MG63 (cell line): ENCODE results near the gene KRT26. TPM values are rescaled to one million over a fixed set of nuclear protein-coding genes. Genes with fewer than 3 reads are reported as not detected.
"Not testable (repeated sequence)": the region's sequence is repeated elsewhere in the genome, so short reads cannot be mapped to it uniquely, and the experiment has no call there.

Source experiments
- DNase-seq: peaks from one replicate; pipeline ENCODE4 v3.0.0-alpha.2; 2020
- H3K27me3 ChIP-seq: fragments of 250-450 bp; sonication (Bioruptor Pico); 2 replicates; pipeline ENCODE4 v1.5.1; 2020; ENCODE audit warnings: mild to moderate bottlenecking, moderate library complexity
- H3K36me3 ChIP-seq: fragments of 250-450 bp; sonication (Bioruptor Pico); 2 replicates; pipeline ENCODE4 v1.5.1; 2020; ENCODE audit warnings: mild to moderate bottlenecking, moderate library complexity
- H3K4me3 ChIP-seq: fragments of 250-450 bp; sonication (Bioruptor Pico); 2 replicates; pipeline ENCODE4 v1.5.1; 2020; ENCODE audit warnings: mild to moderate bottlenecking, moderate library complexity
- H3K9me3 ChIP-seq: fragments of 250-450 bp; sonication (Bioruptor Pico); 2 replicates; pipeline ENCODE4 v1.5.1; 2020; ENCODE audit warnings: mild to moderate bottlenecking, moderate library complexity
- total RNA-seq: library from RNA; depleted of rRNA; stranded (reverse); fragments of >200 nt; shearing (Covaris generic); gene quantifications from 2 replicates; pipeline ENCODE4 v1.2.3, GENCODE V29; 2014; ENCODE audit warnings: low replicate concordance

The KRT26 gene
- total RNA-seq, 1 experiment from 2014 or later: not detected

DNA sequence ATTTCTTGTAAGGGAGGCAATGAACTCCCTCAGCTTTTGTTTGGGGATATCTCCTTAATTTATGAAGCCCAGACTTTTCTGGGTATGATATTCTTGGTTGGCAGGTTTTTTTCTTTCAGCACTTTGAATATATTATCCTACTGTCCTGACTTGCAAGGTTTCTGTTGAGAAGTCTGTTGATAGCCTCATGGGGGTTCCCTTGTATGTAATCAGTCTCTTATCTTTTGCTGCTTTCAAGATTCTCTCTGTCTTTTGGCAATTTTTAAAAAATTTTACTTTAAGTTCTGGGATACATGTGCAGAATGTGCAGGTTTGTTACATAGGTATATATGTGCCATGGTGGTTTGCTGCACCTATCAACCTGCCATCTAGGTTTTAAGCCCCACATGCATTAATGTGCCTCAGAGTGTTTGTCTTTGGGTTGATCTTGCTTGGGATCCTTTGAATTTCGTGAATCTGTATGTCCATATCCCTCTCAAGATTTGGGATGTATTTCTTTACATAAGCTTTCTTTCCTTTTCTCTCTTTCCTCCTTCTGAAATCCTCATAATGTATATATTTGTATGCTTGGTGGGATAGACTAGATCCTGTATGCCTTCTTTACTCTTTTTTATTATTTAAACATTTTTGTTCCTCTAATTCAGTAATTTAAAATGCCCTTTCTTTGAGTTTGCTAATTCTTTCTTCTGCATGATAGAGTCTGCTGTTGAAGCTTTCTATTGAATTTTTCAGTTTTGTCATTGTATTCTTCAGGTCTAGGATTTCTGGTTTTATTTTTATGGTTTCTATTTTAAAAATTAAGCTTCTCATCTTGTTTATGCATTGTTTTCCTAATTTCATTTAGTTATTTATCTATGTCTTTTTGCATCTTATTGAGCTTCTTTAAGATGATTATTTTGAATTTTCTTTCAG, 11.6 kb downstream of the KRT26 start:
- H3K4me3 ChIP-seq: no peak overlapping the region
- no peak for DNase-seq
- peaks cover 50% of the 10 kb centered on the region for H3K9me3 ChIP-seq
- no peaks in the 10 kb centered on the region; the same call in 1 of the 2 replicates for H3K27me3 ChIP-seq
- no peaks in the 10 kb centered on the region for H3K36me3 ChIP-seq

DNA sequence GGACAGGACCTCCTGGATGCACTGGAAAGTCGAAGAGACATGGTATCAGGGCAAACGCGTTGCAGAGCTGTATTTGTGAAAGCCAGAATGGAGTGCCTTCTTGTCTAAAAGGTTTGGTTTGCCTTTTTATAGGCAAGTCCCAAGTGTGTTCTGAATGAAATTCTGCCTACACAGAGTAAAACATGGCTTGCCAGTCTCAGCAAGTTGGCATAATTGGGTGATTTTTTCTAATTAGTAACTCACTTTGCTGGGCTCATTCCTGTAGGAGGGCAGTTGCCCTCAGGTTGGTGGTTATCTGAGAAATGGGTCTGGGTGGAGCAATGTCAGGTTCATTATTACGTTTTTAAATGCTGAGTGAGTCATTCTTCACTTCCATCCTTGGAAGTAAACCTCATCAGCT, 16.8 kb downstream of the KRT26 start, which contains the start of gene KRT25:
KRT25 (minus strand) TSS at position 101 of the 400 bp plus-strand sequence; CDS start at position 41, 60 bp downstream.
- Histone ChIP-seq H3K9me3 (peaks cover 19% of the 10 kb centered on the region), H3K36me3 (no peaks in the 10 kb centered on the region)
- DNase-seq: no peak

DNA sequence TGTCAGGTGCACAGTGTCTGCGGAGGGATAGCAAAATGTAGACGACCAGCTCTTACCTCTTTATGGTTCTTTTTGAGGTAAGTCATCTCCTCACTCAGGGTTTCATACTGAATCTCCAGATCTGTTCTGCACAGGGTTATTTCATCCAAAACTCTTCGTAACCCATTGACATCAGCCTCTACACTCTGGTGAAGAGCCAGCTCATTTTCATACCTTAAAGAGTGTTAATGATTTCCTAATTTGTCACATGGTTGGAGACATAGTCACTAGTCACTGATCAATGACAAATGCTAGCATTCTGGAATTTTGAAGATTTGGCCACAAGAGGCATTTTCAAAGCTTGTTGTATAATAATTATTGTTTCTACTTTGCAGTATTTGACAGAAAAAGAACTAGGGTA, 18.2 kb downstream of the KRT26 start:
- peaks cover 10% of the 10 kb centered on the region for H3K27me3 ChIP-seq
- H3K36me3 ChIP-seq: no peaks in the 10 kb centered on the region
- DNase-seq: no peak
- H3K9me3 ChIP-seq: peaks cover 7% of the 10 kb centered on the region; the same call in 1 of the 2 replicates
- no peak overlapping the region for H3K4me3 ChIP-seq

More for the DNA sequence above, 16.8 kb downstream of the KRT26 start, which contains the start of gene KRT25:
- Histone ChIP-seq H3K27me3 (peaks cover 5% of the 10 kb centered on the region), H3K4me3 (no peak within 1 kb of the TSS)

DNA sequence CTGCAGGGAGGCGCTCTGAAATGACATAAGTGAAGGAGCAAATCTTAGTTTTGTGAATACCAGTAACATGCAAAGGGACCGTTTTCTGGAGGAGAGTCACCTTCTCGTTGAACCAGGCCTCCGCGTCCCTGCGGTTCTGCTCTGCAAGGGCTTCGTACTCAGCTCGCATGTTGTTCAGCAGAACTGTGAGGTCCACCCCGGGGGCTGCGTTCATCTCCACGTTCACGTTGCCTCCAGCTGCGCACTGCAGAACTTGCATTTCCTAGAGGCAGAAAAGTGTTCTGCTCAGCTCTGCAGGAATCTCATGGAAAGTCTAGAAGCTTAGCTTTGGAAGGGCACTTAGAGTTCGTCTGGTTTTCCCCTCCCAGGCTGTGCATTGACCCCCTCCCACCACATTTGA, 20.9 kb downstream of the KRT26 start:
- peaks cover 10% of the 10 kb centered on the region for H3K27me3 ChIP-seq
- no peaks in the 10 kb centered on the region for H3K36me3 ChIP-seq
- no peaks in the 10 kb centered on the region for H3K9me3 ChIP-seq
- no peak overlapping the region for H3K4me3 ChIP-seq
- no peak for DNase-seq

DNA sequence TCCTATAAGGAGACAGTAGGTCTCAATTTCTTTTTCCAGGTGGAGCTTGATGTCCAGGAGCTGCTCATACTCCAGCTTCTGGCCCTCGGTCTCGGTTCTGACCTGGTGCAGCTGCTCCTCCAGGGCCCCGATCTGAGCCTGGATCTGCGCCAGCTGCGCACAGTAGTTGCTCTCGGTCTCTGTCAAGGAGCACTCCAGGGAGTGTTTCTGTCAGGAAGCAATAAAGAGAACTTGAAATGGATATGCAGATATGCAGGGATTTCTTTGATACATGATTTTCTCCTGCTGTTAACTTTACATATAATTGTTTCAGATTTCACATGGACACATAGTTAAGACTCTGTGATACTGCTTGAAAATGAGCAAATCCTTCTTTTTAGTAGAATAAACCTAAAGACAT, 21.6 kb downstream of the KRT26 start:
- no peak for DNase-seq
- H3K36me3 ChIP-seq: no peaks in the 10 kb centered on the region
- H3K4me3 ChIP-seq: no peak overlapping the region
- H3K27me3 ChIP-seq: peaks cover 10% of the 10 kb centered on the region
- no peaks in the 10 kb centered on the region for H3K9me3 ChIP-seq

DNA sequence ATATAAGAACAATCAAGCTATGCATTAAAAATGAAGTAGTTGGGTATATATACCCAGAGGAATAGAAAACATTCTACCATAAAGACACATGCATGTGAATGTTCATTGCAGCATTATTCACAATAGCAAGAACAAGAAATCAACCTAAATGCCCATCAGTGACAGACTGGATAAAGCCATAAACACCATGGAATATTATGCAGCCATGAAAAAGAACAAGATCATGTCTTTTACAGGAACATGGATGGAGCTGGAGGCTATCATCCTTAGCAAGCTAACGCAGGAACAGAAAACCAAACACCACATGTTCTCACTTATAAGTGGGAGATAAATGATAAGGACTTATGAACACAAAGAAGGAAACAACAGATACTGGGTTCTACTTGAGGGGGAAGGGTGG, 23.3 kb downstream of the KRT26 start:
- not testable (repeated sequence) for H3K9me3 ChIP-seq, H3K27me3 ChIP-seq, H3K4me3 ChIP-seq, DNase-seq, H3K36me3 ChIP-seq

DNA sequence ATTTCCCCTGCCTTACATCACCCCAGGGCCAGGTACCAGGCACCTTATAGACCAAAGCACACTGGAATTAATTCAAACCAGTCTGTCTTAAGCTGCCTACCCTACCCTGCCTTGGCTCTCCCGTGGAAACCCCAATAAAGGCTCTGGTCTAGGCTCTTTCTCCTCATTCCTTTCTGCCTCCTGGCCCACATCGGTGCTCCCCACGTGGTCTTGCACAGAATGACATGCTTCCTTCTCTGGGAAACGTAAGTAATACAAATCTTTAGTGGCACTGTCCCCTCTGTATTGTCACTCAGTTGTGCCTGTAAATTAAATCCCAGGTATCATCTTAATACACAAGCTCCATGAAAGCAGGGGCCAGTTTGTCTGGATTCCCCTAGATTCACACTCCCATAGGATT, 33.4 kb downstream of the KRT26 start:
- peaks cover 12% of the 10 kb centered on the region for H3K9me3 ChIP-seq

DNA sequence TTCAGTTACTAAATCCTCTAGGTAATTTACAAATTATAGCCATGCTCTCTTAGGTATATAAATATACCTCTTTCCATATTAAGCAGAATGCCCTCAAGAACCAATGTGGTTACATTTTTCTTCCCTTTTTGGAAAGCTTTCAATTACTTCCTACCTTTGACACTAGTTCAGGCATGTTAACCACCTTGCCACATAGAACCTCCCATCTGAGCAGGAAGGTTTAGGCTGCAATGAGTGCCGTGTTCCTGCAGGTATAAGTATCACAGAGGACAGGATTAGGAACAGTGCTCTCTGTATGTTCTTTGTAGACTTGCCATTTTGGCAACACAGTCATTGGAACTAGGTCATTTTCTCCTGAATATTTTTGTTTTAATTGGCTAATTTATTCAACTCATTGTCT, 37.0 kb downstream of the KRT26 start:
- Histone ChIP-seq H3K4me3 (no peak overlapping the region), H3K27me3 (no peaks in the 10 kb centered on the region), H3K9me3 (no peaks in the 10 kb centered on the region), H3K36me3 (no peaks in the 10 kb centered on the region)
- DNase-seq: no peak

More for the DNA sequence above, 33.4 kb downstream of the KRT26 start:
- Histone ChIP-seq H3K36me3 (no peaks in the 10 kb centered on the region), H3K4me3 (no peak overlapping the region), H3K27me3 (peaks cover 6% of the 10 kb centered on the region; the same call in 1 of the 2 replicates)
- DNase-seq: no peak

DNA sequence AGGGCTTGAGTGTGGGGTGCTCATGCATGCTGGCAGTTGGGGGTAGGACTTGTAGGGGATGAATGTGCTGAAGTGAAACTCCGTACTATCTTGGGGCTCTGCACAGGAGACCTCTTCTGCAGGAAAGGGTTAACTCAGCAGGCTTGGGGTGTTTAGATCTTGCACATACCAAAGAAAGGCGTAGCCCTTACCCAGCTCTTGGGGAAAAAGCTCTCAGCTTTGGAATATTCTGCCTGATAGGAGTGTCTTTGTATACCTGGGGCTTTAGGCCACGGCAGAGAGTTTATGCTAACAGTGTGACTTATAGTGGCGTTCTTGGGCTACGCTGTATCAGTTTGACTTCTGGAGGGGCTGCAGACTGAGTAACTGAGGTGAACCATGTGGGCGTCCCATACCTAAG, 38.0 kb downstream of the KRT26 start:
- Histone ChIP-seq H3K27me3 (no peaks in the 10 kb centered on the region), H3K4me3 (no peak overlapping the region), H3K36me3 (no peaks in the 10 kb centered on the region), H3K9me3 (no peaks in the 10 kb centered on the region)
- no peak for DNase-seq

DNA sequence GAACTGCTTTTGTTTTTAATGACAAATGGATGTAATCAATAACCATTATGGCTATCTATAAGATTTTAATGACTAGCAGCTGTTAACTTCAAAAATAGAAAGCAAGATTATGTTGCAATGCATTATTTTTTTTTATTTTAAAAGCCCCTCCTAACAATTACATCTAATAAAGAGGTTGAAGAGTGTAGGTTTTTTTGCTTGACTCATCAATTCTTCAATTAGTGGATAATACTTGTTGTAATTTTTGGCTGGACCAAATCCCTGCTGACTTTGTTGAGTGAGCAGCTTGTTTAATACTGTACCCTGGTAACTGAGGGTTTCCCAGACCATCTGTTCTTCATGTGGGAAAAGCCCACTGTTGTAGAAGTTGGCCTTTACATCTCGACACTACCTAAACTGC, 41.0 kb downstream of the KRT26 start:
- no peak overlapping the region for H3K4me3 ChIP-seq
- no peaks in the 10 kb centered on the region for H3K27me3 ChIP-seq
- DNase-seq: no peak
- H3K36me3 ChIP-seq: no peaks in the 10 kb centered on the region
- H3K9me3 ChIP-seq: no peaks in the 10 kb centered on the region

DNA sequence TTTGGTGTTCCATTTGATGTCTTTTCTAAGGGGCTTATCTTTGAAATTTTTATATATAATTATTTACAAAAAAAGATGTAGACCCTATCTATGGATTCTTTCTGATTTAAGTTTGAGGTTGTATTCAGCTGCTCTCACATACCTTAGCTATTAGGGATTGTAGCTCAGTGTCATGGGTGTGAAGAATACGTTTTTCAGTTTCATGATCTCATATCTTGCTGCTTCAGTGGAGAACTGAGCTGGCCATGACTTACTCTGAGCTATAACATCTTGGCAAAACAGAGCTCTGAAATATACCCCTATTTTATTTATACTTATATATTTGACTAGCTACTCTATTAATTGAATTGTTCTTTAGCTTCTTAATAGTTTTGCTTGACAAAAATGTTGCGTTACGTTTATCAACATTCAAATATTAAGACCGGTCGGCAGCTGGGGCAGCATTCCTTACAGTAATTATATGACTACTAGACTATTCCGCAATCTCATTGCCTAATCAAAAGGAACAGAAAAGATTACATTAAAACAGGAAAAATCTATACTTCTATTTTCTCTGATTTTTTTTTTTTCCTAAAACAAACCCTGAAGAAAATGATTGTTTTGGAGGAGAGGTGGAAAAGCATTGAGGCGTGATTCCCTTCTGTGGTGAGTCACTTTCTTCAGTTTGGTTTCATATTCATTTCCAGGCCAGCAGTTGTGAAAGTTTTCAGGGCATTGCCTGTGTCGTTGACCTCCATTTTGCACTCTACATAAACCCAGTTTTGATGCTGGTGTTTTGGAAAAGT, 44.4 kb downstream of the KRT26 start:
- Histone ChIP-seq H3K9me3 (no peaks in the 10 kb centered on the region), H3K36me3 (no peaks in the 10 kb centered on the region), H3K4me3 (no peak overlapping the region), H3K27me3 (no peaks in the 10 kb centered on the region)
- peak; percentile 49 for DNase-seq

DNA sequence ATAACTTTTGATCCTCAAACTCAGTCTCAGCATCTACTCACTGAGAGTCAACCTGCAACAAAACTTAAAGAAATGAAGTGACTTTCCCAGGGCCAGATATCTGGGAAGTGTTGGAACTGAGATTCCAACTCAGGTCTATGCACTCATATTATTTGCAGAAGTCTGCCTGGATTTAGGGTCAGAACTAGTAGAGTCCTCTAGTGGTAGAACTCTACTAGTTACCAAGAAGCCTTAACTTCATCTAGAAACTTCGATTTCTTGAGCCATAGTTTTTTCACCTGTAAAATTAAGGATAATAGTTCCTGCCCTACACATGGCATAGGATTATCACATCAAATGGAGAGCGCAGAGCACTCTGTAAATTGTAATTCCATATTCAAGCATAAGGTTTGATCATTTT, 45.1 kb downstream of the KRT26 start:
- no peak overlapping the region for H3K4me3 ChIP-seq
- H3K36me3 ChIP-seq: no peaks in the 10 kb centered on the region
- H3K9me3 ChIP-seq: no peaks in the 10 kb centered on the region
- no peak for DNase-seq
- no peaks in the 10 kb centered on the region for H3K27me3 ChIP-seq

DNA sequence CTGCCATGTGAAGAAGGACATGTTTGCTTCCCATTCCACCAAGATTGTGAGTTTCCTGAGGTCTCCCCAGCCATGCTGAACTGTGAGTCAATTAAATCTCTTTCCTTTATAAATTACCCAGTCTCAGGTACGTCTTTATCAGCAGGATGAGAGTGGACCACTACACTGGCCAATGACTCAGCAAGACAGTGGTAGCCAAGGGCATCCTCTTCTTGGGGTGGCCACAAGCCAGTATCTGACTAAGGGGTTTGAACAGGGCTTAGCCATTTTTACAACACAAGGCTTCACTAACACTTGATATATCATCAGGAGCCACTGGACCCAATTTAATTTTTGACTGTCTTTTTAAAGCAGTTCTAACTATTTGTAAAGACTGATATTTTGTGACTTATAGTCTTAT, 47.3 kb downstream of the KRT26 start:
- H3K27me3 ChIP-seq: no peaks in the 10 kb centered on the region
- peak; percentile 59 for DNase-seq
- no peak overlapping the region for H3K4me3 ChIP-seq
- no peaks in the 10 kb centered on the region for H3K9me3 ChIP-seq
- H3K36me3 ChIP-seq: no peaks in the 10 kb centered on the region

DNA sequence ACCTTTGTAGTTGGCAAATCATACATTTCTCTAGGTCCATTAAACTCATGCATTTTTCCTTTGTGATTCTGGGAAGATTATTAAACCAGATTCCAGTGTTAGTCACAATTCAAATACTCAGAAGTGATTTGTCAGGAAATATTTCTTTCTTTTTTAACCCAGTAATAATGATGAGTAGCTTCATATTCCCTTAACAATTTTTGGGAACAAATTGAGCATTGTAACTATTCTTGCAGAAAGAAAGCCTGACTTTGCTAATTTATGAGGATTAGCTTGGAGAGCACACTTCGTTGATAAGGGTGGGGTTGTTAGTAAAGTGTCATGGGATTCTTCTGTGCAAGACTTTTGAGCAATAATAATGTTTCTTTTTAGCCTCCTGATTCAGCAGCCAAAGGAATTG, 49.8 kb downstream of the KRT26 start:
- Histone ChIP-seq H3K9me3 (no peaks in the 10 kb centered on the region), H3K36me3 (no peaks in the 10 kb centered on the region), H3K4me3 (no peak overlapping the region), H3K27me3 (no peaks in the 10 kb centered on the region)
- no peak for DNase-seq

DNA sequence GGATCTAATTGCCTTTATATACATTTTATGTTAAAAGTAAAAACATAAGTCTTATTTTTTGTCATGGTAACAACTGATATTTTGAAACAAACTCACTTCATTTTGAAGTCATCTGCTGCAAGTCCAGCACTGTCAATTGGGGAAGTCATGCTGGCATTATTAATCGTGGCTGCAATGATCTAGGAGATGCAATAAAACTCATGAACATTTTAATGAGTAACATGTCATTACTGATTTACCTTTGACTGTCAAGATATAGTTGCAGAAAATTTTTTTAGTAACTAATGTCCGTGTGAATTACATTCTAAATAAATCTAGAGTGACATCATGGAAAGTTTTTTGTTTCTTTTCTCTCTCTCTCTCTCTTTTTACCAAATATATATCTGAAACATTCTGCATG, 51.1 kb downstream of the KRT26 start:
- H3K27me3 ChIP-seq: no peaks in the 10 kb centered on the region
- no peak overlapping the region for H3K4me3 ChIP-seq
- DNase-seq: no peak
- no peaks in the 10 kb centered on the region for H3K9me3 ChIP-seq
- H3K36me3 ChIP-seq: no peaks in the 10 kb centered on the region

DNA sequence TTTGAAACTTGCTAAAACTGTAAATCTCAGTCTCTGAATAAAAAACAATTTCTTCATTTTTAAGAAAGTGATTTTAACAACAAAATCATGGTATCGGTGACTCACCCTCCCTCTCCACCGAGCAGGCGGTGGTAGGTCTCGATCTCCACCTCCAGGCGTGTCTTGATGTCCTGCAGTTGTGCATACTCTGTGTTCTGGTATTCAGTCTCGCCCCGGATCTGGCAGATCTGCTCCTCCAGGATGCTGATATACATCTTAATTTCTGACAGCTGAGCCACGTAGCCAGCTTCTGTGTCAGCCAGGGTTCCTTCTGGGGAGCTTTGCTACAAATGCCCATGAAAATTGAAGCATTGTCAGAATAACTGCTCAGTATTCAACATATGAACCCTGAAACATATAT, 53.1 kb downstream of the KRT26 start:
- H3K36me3 ChIP-seq: no peaks in the 10 kb centered on the region
- no peaks in the 10 kb centered on the region for H3K27me3 ChIP-seq
- H3K4me3 ChIP-seq: no peak overlapping the region
- DNase-seq: no peak
- no peaks in the 10 kb centered on the region for H3K9me3 ChIP-seq

DNA sequence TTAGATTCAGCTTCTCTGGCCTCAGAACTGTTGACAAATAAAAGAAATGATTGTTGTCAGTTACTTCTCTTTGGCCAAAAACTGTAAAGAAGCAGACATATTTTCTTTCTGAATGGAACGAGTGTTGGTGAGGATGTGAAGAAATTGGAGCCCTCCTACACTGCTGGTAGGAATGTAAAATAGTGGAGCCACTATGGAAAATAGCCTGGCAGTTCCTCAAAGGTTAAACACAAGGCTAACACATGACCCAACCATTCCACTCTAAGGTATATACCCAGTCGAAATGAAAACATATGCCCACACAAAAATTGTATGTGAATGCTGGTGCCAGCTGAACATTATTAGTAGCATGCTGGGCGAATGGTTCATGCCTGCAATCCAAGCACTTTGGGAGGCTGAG, 54.2 kb downstream of the KRT26 start:
- Histone ChIP-seq H3K9me3 (no peaks in the 10 kb centered on the region), H3K27me3 (no peaks in the 10 kb centered on the region)
- DNase-seq: no peak

More for the DNA sequence above, 54.2 kb downstream of the KRT26 start:
- Histone ChIP-seq H3K4me3 (no peak overlapping the region), H3K36me3 (no peaks in the 10 kb centered on the region)
